Karpas-422 (cell line): ENCODE results near the gene DNALI1. TPM values are rescaled to one million over a fixed set of nuclear protein-coding genes. Genes with fewer than 3 reads are reported as not detected.

Source experiments
- DNase-seq: peaks from one replicate; pipeline ENCODE4 v3.0.0-alpha.2; 2015
- H2AFZ ChIP-seq: fragments of 200-600 bp; sonication (generic); 2 replicates; pipeline ENCODE4 v1.6.1; 2014; ENCODE audit warnings: antibody characterized with exemption, low read length, mixed read lengths
- H3K27ac ChIP-seq: fragments of 200-600 bp; sonication (generic); 2 replicates; pipeline ENCODE4 v1.5.1; 2014; ENCODE audit warnings: mild to moderate bottlenecking, low read length, moderate library complexity
- H3K27me3 ChIP-seq: fragments of 200-600 bp; sonication (generic); 2 replicates; pipeline ENCODE4 v1.6.1; 2014; ENCODE audit warnings: low read length, mixed read lengths
- H3K36me3 ChIP-seq: fragments of 200-600 bp; sonication (generic); 2 replicates; pipeline ENCODE4 v1.6.1; 2014; ENCODE audit warnings: low read length, mixed read lengths; ENCODE audit not compliant: insufficient read depth
- H3K4me1 ChIP-seq: fragments of 200-600 bp; sonication (generic); 2 replicates; pipeline ENCODE4 v1.6.1; 2014; ENCODE audit warnings: mild to moderate bottlenecking, low read length, mixed read lengths
- H3K4me2 ChIP-seq: fragments of 200-600 bp; sonication (generic); 2 replicates; pipeline ENCODE4 v1.6.1; 2014; ENCODE audit warnings: low read length, low read depth, mild to moderate bottlenecking; ENCODE audit not compliant: poor library complexity, severe bottlenecking
- H3K4me3 ChIP-seq: fragments of 200-600 bp; sonication (generic); 2 replicates; pipeline ENCODE4 v1.5.1; 2014; ENCODE audit warnings: mild to moderate bottlenecking, antibody characterized with exemption, low read length, mixed read lengths
- H3K79me2 ChIP-seq: fragments of 200-600 bp; sonication (generic); 2 replicates; pipeline ENCODE4 v1.6.1; 2014; ENCODE audit warnings: mild to moderate bottlenecking, low read length, mixed read lengths
- H3K9ac ChIP-seq: fragments of 200-600 bp; sonication (generic); 2 replicates; pipeline ENCODE4 v1.6.0; 2014; ENCODE audit warnings: low read length
- H3K9me2 ChIP-seq: fragments of 200-600 bp; sonication (generic), shearing (Covaris generic); replicated peaks from 2 replicates; pipeline ENCODE4 v1.6.0; 2014; ENCODE audit warnings: mild to moderate bottlenecking, low read length, moderate library complexity; ENCODE audit not compliant: insufficient read depth
- H3K9me3 ChIP-seq: fragments of 300-700, 200-600 bp; sonication (generic); 2 replicates; pipeline ENCODE4 v1.6.1; 2014; ENCODE audit warnings: low read length, mixed read lengths
- H4K20me1 ChIP-seq: fragments of 200-600 bp; sonication (generic); 2 replicates; pipeline ENCODE4 v1.6.1; 2014; ENCODE audit warnings: mild to moderate bottlenecking, antibody characterized with exemption, low read length, low read depth; ENCODE audit not compliant: insufficient read depth
- total RNA-seq: library from RNA; depleted of rRNA; stranded (reverse); fragments of >200 nt; shearing (Covaris generic); gene quantifications from 2 replicates; pipeline ENCODE4 v1.2.3, GENCODE V29; 2014; ENCODE audit warnings: low replicate concordance

DNALI1 gene
- total RNA-seq, 1 experiment from 2014 or later: not detected

DNA sequence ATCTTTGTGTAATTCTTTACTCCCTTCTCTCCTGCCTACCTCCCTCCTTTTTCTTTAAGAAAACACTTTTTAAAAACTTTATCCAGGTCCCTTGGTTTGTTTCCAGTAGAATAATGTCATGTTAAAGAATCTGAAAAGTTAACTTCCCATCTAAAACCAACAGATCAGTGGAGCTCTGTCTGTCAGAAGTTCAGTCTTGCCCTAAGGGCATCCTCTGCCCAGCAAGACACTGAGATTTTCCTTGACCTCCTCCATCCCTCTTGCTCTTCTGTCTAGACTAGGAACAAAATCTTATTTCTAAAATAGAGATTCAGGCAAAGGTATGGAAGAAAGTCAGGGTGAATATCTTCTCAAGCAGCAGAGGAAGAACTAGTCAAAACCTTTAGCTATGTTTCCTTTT lies 44.7 kb downstream of the DNALI1 start:
- no peak for DNase-seq
- no peaks in the 10 kb centered on the region for H3K36me3 ChIP-seq
- no peaks in the 10 kb centered on the region for H3K9me2 ChIP-seq
- H2AFZ ChIP-seq: no peak overlapping the region
- H3K27me3 ChIP-seq: no peaks in the 10 kb centered on the region
- no peaks in the 10 kb centered on the region for H3K9me3 ChIP-seq
- H3K4me2 ChIP-seq: no peak overlapping the region
- H3K79me2 ChIP-seq: no peaks in the 10 kb centered on the region
- H3K9ac ChIP-seq: no peak overlapping the region
- no peak overlapping the region for H3K27ac ChIP-seq
- peaks cover 6% of the 10 kb centered on the region for H3K4me1 ChIP-seq
- no peaks in the 10 kb centered on the region for H4K20me1 ChIP-seq
- H3K4me3 ChIP-seq: no peak overlapping the region

DNA sequence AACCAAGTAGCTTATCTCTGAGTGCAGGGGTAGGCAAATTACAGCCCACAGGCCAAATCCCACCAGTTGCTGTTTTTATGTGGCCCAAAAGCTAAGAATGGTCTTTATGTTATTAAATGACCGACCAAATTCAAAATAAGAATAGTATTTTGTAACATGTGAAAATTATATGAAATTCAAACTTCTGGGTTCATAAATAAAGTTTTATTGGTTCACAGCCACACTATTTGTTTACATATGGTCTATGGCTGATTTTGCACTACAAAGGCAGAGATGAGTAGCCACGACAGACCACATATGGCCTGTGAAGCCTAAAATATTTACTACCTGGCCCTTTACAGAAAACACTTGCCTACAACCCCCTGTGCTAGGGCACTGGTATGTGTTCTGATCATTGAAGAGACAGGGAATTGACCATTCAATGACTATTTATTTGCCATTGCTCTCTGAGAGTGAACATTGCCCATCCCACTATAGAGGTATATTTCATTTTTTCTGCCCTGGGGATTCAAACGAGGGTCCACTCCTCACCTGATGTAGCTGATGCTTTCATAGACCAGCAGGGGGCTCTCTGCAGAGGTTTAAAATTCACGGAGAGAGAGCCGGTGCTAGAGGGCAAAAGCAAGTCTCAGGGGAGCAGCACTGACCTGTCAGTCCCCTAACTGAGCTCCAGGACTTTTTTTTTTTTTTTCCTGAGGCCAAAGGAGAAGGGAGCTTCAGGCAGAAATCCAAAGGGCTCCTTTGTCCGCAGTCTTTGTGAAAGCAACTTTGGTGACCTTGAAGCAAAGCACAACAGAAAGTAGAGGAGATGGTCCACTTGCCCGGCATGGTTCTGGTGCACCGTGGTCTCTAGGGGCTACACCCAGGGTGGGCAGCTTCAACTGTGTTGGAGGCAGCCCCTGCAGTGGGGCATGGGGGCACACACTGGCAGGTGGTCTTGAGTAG lies 46.3 kb downstream of the DNALI1 start:
- Histone ChIP-seq H3K36me3 (no peaks in the 10 kb centered on the region), H3K27me3 (no peaks in the 10 kb centered on the region), H3K4me3 (no peak overlapping the region), H3K9me3 (no peaks in the 10 kb centered on the region), H3K27ac (no peak overlapping the region), H3K4me2 (no peak overlapping the region), H4K20me1 (no peaks in the 10 kb centered on the region), H3K9me2 (no peaks in the 10 kb centered on the region), H2AFZ (no peak overlapping the region), H3K9ac (no peak overlapping the region), H3K79me2 (no peaks in the 10 kb centered on the region), H3K4me1 (peaks cover 3% of the 10 kb centered on the region; the same call in 1 of the 2 replicates)
- peak; percentile 79 for DNase-seq

DNA sequence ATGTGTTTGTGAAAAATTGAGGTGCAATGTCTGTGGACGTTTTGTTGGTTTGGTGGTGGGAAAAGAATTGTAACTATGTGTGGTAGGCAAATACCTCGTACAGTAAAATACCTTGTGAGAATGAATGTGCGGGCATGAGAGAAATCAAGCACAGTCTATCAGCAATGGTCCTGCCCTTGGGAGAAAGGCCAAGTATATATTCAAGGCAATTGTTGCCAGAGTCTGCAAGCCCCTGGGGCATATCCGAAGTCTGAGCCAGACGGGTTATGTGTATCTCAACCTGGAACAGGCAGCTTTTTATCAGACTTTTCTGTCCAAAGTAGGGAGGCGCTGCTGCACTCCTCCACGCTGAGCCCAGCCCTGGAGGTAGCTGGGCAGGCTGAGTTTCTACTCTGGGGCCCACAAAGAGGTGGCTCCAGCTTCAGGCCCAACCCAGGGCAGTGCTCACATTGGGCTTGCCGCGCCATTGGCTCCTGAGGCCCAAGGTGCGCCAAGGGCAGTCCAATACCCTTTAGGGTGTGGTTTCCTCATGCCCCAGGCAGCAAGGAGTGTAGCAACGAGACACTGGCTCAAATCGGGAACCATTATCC lies 48.4 kb downstream of the DNALI1 start:
- H3K9ac ChIP-seq: no peak overlapping the region
- no peaks in the 10 kb centered on the region for H3K79me2 ChIP-seq
- H3K4me1 ChIP-seq: peaks cover 3% of the 10 kb centered on the region; the same call in 1 of the 2 replicates
- no peaks in the 10 kb centered on the region for H3K27me3 ChIP-seq
- H3K27ac ChIP-seq: no peak overlapping the region
- H3K4me2 ChIP-seq: no peak overlapping the region
- H4K20me1 ChIP-seq: no peaks in the 10 kb centered on the region
- H3K36me3 ChIP-seq: no peaks in the 10 kb centered on the region
- H3K9me2 ChIP-seq: no peaks in the 10 kb centered on the region
- no peaks in the 10 kb centered on the region for H3K9me3 ChIP-seq
- no peak overlapping the region for H2AFZ ChIP-seq
- H3K4me3 ChIP-seq: no peak overlapping the region
- DNase-seq: no peak

DNA sequence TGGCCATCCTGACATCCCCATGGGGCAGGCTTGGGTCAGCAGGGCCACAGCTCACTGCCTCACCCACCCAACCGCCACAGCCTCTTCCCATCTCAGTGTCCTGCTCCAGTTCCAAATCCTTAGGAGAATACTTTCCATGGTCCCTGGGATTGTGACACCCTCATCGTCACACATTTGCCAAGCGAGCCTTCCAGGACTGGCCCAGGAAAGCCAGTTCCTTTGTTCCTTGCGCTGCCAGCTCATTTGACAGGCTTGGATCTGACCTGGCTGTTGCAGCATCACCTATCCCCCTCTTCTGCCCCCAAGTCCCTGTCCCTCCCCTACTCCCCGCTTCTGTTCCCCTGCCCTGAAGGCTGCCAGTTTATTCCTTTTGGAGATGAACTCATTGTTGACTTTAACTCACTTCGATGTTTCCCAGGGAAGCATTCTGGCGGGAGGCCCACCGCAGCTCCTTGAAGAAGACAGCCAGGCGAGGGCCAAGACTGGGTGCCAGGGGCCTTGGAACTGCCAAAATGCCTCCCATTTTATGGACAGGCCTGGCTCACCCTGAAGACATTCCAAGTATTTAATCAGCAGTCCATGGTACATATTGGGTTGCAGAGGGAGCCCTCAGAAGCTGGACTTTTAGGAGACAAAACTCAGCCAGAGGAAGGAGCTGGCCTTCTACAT lies 49.2 kb downstream of the DNALI1 start:
- no peak overlapping the region for H3K4me2 ChIP-seq
- no peak for DNase-seq
- no peaks in the 10 kb centered on the region for H3K36me3 ChIP-seq
- H3K79me2 ChIP-seq: no peaks in the 10 kb centered on the region
- H3K9me3 ChIP-seq: no peaks in the 10 kb centered on the region
- H3K27ac ChIP-seq: no peak overlapping the region
- H3K9ac ChIP-seq: no peak overlapping the region
- H3K4me1 ChIP-seq: peaks cover 3% of the 10 kb centered on the region; the same call in 1 of the 2 replicates
- no peaks in the 10 kb centered on the region for H3K9me2 ChIP-seq
- H3K4me3 ChIP-seq: no peak overlapping the region
- H3K27me3 ChIP-seq: no peaks in the 10 kb centered on the region
- H4K20me1 ChIP-seq: no peaks in the 10 kb centered on the region
- H2AFZ ChIP-seq: no peak overlapping the region

DNA sequence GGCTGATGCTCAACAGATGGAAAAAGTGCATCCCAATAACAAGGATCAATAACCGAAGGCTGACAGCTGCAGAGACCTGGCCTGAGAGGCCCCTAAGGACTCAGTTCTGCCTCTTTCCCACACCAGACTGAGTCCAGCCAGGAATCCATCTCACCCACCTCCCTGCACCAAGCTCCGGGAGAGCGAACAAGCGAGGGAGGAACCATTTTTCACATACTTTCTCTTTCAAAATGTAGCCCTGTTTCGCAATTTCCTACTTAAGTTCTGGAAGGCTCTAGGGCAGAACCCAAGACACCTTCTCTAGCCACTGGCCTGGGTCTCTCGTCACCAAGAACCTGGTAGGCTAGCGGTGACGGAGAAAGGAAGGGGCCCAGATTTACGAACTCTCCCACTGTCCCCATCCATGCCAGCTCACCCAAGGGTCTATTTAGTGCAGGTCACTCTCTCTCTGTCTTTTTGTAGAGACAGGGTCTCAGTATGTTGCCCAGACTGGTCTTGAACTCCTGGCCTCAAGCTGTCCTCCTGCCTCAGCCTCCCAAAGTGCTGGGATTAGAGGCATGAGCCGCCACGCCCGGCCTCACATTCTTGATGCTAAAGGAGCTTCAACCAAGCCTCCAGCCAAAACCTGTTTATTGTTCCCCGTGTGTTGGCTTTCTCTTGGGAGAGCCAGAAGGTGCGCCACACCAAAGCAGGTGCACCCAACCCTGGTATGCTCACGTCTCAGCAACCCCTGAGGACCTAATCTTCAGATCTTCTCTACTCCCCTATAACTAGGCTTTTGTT lies 49.9 kb downstream of the DNALI1 start:
- no peak overlapping the region for H3K9ac ChIP-seq
- no peaks in the 10 kb centered on the region for H3K36me3 ChIP-seq
- no peak for DNase-seq
- H3K4me3 ChIP-seq: no peak overlapping the region
- H3K4me2 ChIP-seq: no peak overlapping the region
- no peaks in the 10 kb centered on the region for H3K27me3 ChIP-seq
- no peaks in the 10 kb centered on the region for H4K20me1 ChIP-seq
- no peaks in the 10 kb centered on the region for H3K9me2 ChIP-seq
- no peak overlapping the region for H3K27ac ChIP-seq
- H3K9me3 ChIP-seq: no peaks in the 10 kb centered on the region
- H2AFZ ChIP-seq: no peak overlapping the region
- H3K4me1 ChIP-seq: peaks cover 3% of the 10 kb centered on the region; the same call in 1 of the 2 replicates
- no peaks in the 10 kb centered on the region for H3K79me2 ChIP-seq

DNA sequence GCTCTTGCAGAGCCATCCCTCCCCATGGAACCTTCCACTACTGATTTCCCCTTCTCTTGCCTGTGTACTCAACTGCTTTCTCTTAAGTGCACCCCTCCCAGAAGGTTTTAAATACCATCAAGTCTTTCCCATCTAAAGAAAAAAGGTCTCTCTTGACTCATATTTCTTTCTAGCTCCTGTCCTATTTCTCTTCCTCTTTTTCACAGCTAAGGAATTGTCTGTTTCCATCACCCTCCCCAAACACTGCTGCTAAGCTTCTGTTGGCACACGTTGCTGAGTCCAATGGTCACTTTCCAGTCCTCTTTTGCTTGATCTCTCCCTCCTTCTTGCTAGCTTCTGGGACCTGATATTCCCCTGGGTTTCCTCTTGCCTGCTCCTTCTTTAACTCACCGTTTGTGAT lies 52.3 kb downstream of the DNALI1 start:
- Histone ChIP-seq H3K9ac (no peak overlapping the region), H2AFZ (no peak overlapping the region), H3K4me2 (no peak overlapping the region), H3K79me2 (no peaks in the 10 kb centered on the region), H3K9me3 (no peaks in the 10 kb centered on the region), H3K4me3 (no peak overlapping the region), H4K20me1 (no peaks in the 10 kb centered on the region), H3K27ac (no peak overlapping the region), H3K27me3 (no peaks in the 10 kb centered on the region), H3K9me2 (no peaks in the 10 kb centered on the region), H3K4me1 (no peaks in the 10 kb centered on the region), H3K36me3 (no peaks in the 10 kb centered on the region)
- DNase-seq: no peak

DNA sequence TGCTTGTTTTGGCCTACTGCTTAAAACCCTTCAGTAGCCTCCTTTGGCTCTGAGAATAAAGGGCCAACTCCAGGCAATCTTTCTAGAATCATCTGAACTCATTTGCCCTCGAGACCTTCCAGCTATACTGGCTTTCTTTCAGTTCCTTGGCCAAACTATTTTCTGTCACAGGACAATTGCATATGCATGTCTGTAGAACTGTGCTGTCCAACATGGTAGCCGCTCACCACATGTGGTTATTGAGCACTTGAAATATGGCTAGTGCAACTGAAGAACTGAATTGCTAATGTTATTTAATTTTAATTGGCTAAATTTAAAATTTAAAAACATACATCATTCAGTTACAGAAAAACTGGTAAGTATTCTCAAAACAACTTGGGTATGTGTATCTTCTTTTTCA lies 53.3 kb downstream of the DNALI1 start:
- no peak overlapping the region for H3K4me2 ChIP-seq
- H3K79me2 ChIP-seq: no peaks in the 10 kb centered on the region
- H4K20me1 ChIP-seq: no peaks in the 10 kb centered on the region
- H3K9me2 ChIP-seq: no peaks in the 10 kb centered on the region
- H3K27ac ChIP-seq: no peak overlapping the region
- H3K4me3 ChIP-seq: no peak overlapping the region
- H3K27me3 ChIP-seq: no peaks in the 10 kb centered on the region
- no peak overlapping the region for H2AFZ ChIP-seq
- no peak for DNase-seq
- H3K36me3 ChIP-seq: no peaks in the 10 kb centered on the region
- no peaks in the 10 kb centered on the region for H3K4me1 ChIP-seq
- no peak overlapping the region for H3K9ac ChIP-seq
- no peaks in the 10 kb centered on the region for H3K9me3 ChIP-seq
